Vagina (tissue), 2 donors: Measurements from ENCODE around the gene GPR55.

Source experiments
- CTCF ChIP-seq, 3 experiments: fragments of 450-650 bp in 2 of 3; fragments of 200-600 bp in 1 of 3; sonication (generic) in 1 of 3; IDR thresholded peaks; one replicate each; pipeline ENCODE4 v1.5.1; 2017 to 2019; ENCODE audit warnings: antibody characterized with exemption in 3 of 3, mild to moderate bottlenecking in 2 of 3, moderate library complexity in 2 of 3
- POLR2AphosphoS5 ChIP-seq, 2 donors: sonication (generic); formaldehyde crosslinking; IDR thresholded peaks; one replicate each; pipeline ENCODE4 v1.9.0; 2017; ENCODE audit warnings: antibody characterized with exemption in 2 of 2, mild to moderate bottlenecking in 2 of 2, low read depth in 1 of 2; ENCODE audit not compliant: insufficient read depth in 1 of 2

DNA sequence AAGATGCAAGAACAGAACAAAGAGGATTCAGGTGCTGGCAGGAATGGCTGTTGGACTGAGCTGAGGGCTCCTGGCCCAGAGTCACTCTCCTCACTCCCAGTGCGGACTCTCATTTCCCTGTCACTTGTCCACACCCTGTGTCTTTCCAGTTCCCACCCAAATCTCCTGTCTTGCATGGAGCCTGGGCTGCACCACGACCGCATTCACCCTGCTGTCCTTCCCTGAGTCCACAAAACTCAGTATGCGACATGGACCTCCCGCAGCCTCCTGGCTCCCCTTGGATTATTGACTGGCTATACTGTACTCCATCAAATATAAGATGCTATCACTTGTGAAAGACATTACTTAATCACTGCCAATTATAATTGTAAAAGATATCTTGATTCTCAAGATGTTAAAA, 62.8 kb downstream of the GPR55 start:
- no peak for TF ChIP-seq CTCF (IDR thresholded peaks at IDR 0.05)
- TF ChIP-seq POLR2AphosphoS5 (IDR thresholded peaks at IDR 0.05; ENCODE audit: insufficient read depth in 1 of 2, low read depth in 1 of 2): no peak
